HG03432 (cell line): ENCODE measurements around the gene ACAP3.

Experiments
- ATAC-seq: cut with Tn5 transposase; IDR thresholded peaks from one replicate; pipeline ENCODE4 v1.9.1; 2021; ENCODE audit warnings: mild to moderate bottlenecking, moderate library complexity; ENCODE audit not compliant: unreplicated experiment

Gene ACAP3

GRCh38 chr1:1246577-1247340 lies 61.0 kb downstream of the ACAP3 start, which contains the start of gene C1QTNF12:
C1QTNF12 (minus strand) TSS chr1:1246722; CDS start chr1:1246690, 32 bp downstream.
- no peak for ATAC-seq

- no peak for ATAC-seq
Observed at GRCh38 chr1:1245817-1246576, 61.7 kb downstream of the ACAP3 start.

DNA sequence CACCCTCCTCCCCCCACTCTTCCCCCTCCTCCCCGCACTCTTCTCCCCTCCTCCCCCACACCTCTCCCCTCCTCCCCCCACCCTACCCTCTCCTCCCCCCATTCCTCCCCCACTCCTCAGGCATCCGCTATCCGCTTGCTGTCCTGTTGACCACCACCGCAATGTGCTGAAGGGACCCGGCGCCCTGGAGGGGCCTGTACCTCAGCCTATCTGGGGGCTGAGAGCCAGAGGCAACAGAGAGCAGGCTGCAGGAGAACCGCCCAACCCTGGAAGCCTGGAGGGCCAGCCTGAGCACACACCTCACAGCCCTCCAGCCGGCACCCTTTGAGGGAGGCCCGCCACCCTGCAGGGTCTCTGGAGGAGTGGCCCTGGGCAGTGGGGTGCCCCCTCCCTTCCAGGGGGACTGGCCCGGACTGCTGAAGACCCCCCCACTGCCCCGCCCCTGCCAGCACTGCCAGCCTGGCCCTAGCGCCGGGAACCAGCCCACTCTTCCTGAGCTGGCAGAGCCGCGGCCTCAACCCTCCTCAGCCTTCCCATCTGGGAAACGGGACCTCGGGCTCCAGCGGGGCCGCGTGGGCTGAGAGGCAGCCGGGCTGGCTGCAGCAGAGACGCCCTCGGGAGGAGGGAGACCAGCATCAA lies 62.4 kb downstream of the ACAP3 start:
- ATAC-seq = no peak

GRCh38 chr1:1244192-1244811 lies 63.4 kb downstream of the ACAP3 start:
- ATAC-seq = no peak

GRCh38 chr1:1243807-1244191 lies 63.9 kb downstream of the ACAP3 start:
- ATAC-seq = no peak

DNA sequence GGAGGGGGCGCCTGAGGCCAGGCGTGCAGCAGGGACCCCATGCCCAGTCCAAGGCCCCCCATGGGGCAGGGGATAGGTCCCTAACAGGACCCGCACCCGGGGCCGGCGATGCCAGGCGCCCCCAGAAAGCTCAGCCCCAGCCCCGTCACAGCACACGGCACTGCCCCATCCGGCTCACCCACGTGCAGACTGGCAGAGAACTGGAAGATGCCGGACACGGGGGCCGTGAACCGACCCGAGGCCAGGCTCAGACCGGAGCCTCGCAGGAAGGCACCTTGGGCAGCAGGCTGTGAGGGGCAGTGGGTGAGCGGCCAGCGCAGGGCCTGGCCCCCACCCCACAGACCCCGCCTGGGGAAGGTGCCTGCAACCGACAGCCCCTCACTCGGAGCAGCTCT lies 64.5 kb downstream of the ACAP3 start:
- no peak for ATAC-seq

GRCh38 chr1:1242461-1243265 lies 65.1 kb downstream of the ACAP3 start:
- ATAC-seq = no peak
